D721Med (cell line): Measurements from ENCODE around the gene RPS21.
A peak's percentile ranks its signal among the peaks of the same experiment; 100 is the strongest.

Experiments
- DNase-seq: peaks from one replicate; pipeline ENCODE4 v3.0.0; 2011; ENCODE audit warnings: low spot score; ENCODE audit not compliant: insufficient read length
- FAIRE-seq: peaks from 2 replicates; lab custom pipeline; 2011; peaks lifted over from hg19 to GRCh38; lab: Jason Lieb, UNC
- TF ChIP-seq, protein P1 (sequence below): IDR thresholded peaks from 2 replicates; pipeline ENCODE4 v1.5.1; 2012; ENCODE audit warnings: mild to moderate bottlenecking, control low read depth; ENCODE audit not compliant: insufficient read depth; ENCODE audit errors: missing control alignments

RPS21 gene

DNA sequence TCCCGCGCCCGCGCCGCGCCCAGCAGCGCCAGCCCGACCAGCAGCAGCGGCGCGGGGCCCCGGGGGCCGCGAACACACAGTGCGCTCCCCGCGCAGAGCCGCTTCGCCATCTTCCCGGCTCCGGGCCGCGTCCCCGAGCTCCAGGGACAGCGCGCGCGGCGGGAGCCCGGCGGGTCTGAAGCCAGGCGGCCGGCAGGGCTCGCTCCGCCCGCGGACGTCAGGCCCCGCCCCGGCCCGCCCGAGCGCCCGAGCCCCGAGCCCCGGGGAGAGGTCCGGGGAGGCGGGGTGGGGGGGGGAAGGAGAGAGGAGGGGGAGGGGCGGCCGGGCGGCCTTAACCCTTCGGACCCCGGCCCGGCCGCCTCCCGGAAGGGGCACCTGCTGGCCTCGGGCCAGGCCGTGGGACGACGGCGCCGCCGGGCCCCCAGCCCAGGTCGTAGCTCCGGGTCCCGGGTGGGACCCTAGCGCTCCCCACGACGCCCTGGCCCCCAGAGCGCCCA lies 19.7 kb upstream of the RPS21 start, which contains the start of gene LAMA5:
Gene LAMA5 (minus strand): TSS at position 177 of the 497 bp plus-strand sequence. CDS start 67 bp downstream, at position 110.
- FAIRE-seq (no peak), DNase-seq (peak; percentile 80)
- TF ChIP-seq, protein P1, sequence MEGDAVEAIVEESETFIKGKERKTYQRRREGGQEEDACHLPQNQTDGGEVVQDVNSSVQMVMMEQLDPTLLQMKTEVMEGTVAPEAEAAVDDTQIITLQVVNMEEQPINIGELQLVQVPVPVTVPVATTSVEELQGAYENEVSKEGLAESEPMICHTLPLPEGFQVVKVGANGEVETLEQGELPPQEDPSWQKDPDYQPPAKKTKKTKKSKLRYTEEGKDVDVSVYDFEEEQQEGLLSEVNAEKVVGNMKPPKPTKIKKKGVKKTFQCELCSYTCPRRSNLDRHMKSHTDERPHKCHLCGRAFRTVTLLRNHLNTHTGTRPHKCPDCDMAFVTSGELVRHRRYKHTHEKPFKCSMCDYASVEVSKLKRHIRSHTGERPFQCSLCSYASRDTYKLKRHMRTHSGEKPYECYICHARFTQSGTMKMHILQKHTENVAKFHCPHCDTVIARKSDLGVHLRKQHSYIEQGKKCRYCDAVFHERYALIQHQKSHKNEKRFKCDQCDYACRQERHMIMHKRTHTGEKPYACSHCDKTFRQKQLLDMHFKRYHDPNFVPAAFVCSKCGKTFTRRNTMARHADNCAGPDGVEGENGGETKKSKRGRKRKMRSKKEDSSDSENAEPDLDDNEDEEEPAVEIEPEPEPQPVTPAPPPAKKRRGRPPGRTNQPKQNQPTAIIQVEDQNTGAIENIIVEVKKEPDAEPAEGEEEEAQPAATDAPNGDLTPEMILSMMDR, result no peak

GRCh38 chr20:62367633-62368391 lies 19.1 kb upstream of the RPS21 start:
- TF ChIP-seq, protein P1, result no peak
- DNase-seq, result no peak
- FAIRE-seq, result no peak

DNA sequence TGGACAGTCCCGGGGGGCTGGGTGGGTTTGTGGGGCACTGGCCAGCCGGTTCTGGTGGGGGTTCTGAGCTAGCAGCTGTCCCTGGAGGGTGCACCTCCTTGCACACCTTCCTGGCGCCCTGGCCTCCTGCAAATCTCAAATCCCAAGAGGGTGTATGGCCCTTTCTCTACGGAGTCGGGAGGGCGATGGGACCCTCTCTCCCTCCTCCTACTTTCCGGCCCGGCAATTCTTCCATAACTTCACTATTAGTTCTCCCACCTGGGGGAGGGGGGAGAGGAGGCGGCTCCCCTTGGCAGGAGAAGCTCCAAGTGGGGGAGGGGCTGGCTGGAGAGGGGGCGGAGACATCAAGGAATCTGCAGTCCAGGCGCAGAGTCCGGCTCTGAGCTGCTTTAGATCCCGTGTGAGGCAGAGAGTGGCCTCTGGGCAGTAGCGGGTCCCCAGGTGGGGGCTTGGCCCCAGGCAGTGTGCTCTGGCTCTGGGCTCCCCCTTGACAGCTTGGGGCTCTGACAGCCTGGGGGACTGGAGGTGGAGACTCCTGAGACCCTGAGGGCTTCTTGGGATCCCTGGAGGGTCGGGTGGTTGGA lies 18.4 kb upstream of the RPS21 start:
- no peak for FAIRE-seq
- no peak for DNase-seq

DNA sequence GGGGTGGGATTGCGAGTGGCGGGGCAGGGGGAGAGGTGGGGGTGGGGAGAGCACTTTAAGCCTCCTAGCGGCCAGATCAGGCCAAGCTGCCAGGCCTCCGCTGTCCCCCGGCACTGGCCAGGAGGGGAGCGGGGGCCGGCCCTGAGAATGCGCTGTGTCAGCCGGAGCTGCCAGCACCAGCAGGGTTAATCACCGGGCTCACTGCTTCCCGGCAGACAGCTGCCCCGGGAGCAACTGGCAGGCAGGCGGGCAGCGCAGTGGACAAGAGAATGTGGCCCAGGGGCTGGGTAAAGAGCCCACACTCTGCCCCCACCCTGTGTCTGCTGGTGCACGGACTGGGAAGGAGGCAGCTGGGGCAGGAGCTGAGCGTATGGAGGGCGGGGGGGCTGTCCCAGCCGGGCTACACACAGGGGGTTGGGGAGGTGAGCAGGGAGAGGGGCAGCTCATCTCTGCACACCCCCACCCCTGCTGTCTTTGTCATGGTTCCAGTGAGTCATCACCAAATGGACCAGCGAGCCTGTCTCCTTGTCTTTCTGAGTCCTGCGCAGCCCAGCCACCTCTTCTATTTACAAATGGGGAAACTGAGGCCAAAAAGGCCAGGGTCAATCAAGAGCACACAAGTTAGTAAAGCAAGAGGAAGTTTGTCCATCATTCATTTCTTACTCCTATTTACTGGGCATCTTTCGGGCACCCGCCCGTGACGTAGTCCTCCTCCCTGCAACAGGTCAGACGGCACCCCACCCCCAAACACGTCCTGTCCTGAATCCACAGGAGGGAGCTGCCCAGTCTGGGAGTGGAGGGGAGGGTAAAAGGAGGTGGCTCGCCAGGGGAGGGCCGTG lies 17.7 kb upstream of the RPS21 start:
- no peak for FAIRE-seq
- no peak for DNase-seq
- TF ChIP-seq, protein P1, result no peak

More for the DNA sequence above, 18.4 kb upstream of the RPS21 start:
- TF ChIP-seq, protein P1, result no peak

DNA sequence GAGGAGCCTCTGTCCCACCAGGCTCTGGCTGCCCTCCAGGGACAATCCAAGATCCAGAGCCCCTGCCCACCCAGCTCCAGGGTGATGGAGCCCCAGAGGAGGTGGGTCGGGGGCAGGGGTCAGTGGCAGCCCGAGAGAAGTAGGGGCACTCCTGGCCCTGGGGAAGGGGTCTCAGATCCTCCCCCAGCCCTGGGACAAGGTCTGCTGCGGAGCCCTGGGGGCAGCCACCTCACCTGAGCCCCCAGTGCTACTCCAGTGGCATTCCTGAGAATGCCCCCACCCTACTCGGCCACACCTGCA lies 17.1 kb upstream of the RPS21 start:
- FAIRE-seq, result no peak

GRCh38 chr20:62370115-62370806 lies 16.6 kb upstream of the RPS21 start:
- FAIRE-seq (no peak), DNase-seq (no peak)
- TF ChIP-seq, protein P1, result no peak

More for the DNA sequence above, 17.1 kb upstream of the RPS21 start:
- TF ChIP-seq, protein P1, result no peak
- no peak for DNase-seq
